Erythroblast (primary cell): Measurements from ENCODE around the gene PPCDC.

Experiments used
- GATA1 ChIP-seq: IDR thresholded peaks from 2 replicates; pipeline ENCODE4 v1.6.1; 2011; ENCODE audit warnings: low read depth, mild to moderate bottlenecking, control low read depth, low read length, moderate library complexity
- POLR2A ChIP-seq: IDR thresholded peaks from 2 replicates; pipeline ENCODE4 v1.6.1; 2011; ENCODE audit warnings: mild to moderate bottlenecking, low read length

- no peak for TF ChIP-seq POLR2A
- no peak for TF ChIP-seq GATA1
Measured at GRCh38 chr15:75027551-75027950, 4.2 kb downstream of the PPCDC start.
